Right lobe of liver (tissue), 4 donors: ENCODE data around the gene RALGAPB.

Source experiments
- CTCF ChIP-seq, 4 donors: fragments of 200-600 bp in 3 of 4; fragments of 450-650 bp in 1 of 4; IDR thresholded peaks; one replicate each; pipeline versions ENCODE4 v1.5.1 to v1.8.0; 2016 to 2022; ENCODE audit warnings: antibody characterized with exemption in 4 of 4, mild to moderate bottlenecking in 2 of 4
- POLR2A ChIP-seq: fragments of 450-650 bp; IDR thresholded peaks from one replicate; pipeline ENCODE4 v1.6.1; 2017; ENCODE audit warnings: antibody characterized with exemption, mild to moderate bottlenecking
- donor health status: DM: no; HTN: no; CAD: no.
- donor health status: DM: no; HTN: no; CAD: no.
- donor health status: DM: no; HTN: yes; CAD: no.

GRCh38 chr20:38426006-38426897 lies 46.4 kb upstream of the RALGAPB start:
- no peak for TF ChIP-seq CTCF (IDR thresholded peaks at IDR 0.05)
- TF ChIP-seq POLR2A = no peak
